Lung (tissue), 12 donors: ENCODE measurements around the gene MUC21. TPM values are rescaled to one million over a fixed set of nuclear protein-coding genes. Genes with fewer than 3 reads are reported as not detected.

Source experiments
- ATAC-seq: fragments of 200-7000 bp; cut with Tn5 transposase; one replicate; pipeline ENCODE4 v1.9.1; 2020; ENCODE audit warnings: moderate number of reproducible peaks; ENCODE audit not compliant: insufficient read depth, low FRiP score
- DNase-seq, 3 donors: peaks; one replicate each; pipeline ENCODE4 v3.0.0-alpha.2; 2013 to 2017
- H3K27ac ChIP-seq, 2 donors: one replicate each; pipeline ENCODE4 v1.5.1; 2013; ENCODE audit warnings: mild to moderate bottlenecking in 2 of 2, moderate library complexity in 2 of 2, control low read depth in 1 of 2, inconsistent platforms in 1 of 2, low read depth in 1 of 2, low read length in 1 of 2
- H3K27me3 ChIP-seq, 3 donors: one replicate each; pipeline ENCODE4 v1.5.1; 2013; ENCODE audit warnings: low read length in 2 of 3; ENCODE audit not compliant: control insufficient read depth in 3 of 3, insufficient read depth in 3 of 3
- H3K36me3 ChIP-seq, 4 donors: one replicate each; pipeline ENCODE4 v1.5.1; 2013; ENCODE audit warnings: low read length in 4 of 4, mild to moderate bottlenecking in 1 of 4, moderate library complexity in 1 of 4; ENCODE audit not compliant: control insufficient read depth in 4 of 4, insufficient read depth in 4 of 4
- H3K4me1 ChIP-seq, 5 donors: one replicate each; pipeline ENCODE4 v1.5.1; 2013; ENCODE audit warnings: low read length in 5 of 5, mild to moderate bottlenecking in 2 of 5, moderate library complexity in 1 of 5; ENCODE audit not compliant: control insufficient read depth in 5 of 5, insufficient read depth in 5 of 5
- H3K4me3 ChIP-seq: one replicate; pipeline ENCODE4 v1.5.1; 2013; ENCODE audit warnings: mild to moderate bottlenecking, control low read depth, moderate library complexity
- H3K9ac ChIP-seq, 2 donors: one replicate each; pipeline ENCODE4 v1.5.1; 2013; ENCODE audit warnings: low read length in 2 of 2, control low read depth in 1 of 2; ENCODE audit not compliant: insufficient read depth in 1 of 2
- H3K9me3 ChIP-seq, 4 donors: one replicate each; pipeline ENCODE4 v1.5.1; 2013; ENCODE audit warnings: low read length in 3 of 4, mild to moderate bottlenecking in 1 of 4, moderate library complexity in 1 of 4; ENCODE audit not compliant: control insufficient read depth in 4 of 4, insufficient read depth in 3 of 4
- CTCF ChIP-seq: IDR thresholded peaks from 2 replicates; pipeline ENCODE4 v1.5.1; 2012; ENCODE audit warnings: mild to moderate bottlenecking; ENCODE audit errors: control extremely low read depth, extremely low read depth
- WGBS, 2 donors: extraction: QIAGEN DNeasy Blood & Tissue Kit; methylation state at CpG; one replicate each; pipeline ENCODE4 v1.1.7; 2013; 5-methylcytosine and 5-hydroxymethylcytosine counted together
- polyA plus RNA-seq, 2 donors: library from polyadenylated mRNA; stranded (reverse); fragments of 200-250 nt; gene quantifications; one replicate each; pipeline ENCODE4 v1.2.1, GENCODE V29; 2013
- total RNA-seq, 2 donors: library from RNA; depleted of rRNA in 1 of 2; stranded (reverse); fragments of >200 nt in 1 of 2; gene quantifications; one replicate each; pipeline ENCODE4 v1.2.1, GENCODE V29; 2014 to 2021
- donor health status: control.
- donor health status: control.
- donor health status: Bipolar disorder and iron deficiency.
- donor health status: healthy.
- donor health status: DM: yes; HTN: yes; CAD: no.

Gene MUC21
- total and polyA plus RNA-seq, 4 donors: 0.40 to 8.6 (median 4.0) TPM

- WGBS, 2 donors: 58 to 75% methylated on average over 9 of the region's 9 CpGs
- Histone ChIP-seq H3K27ac (peak overlapping the region in 1 of 2 donors; percentile 66), H3K4me1 (peaks cover 0 to 20% (median 0%) of the 10 kb centered on the region in 5 donors), H3K36me3 (no peaks in the 10 kb centered on the region), H3K9ac (no peak overlapping the region), H3K27me3 (peaks cover 0 to 2% (median 0%) of the 10 kb centered on the region in 3 donors), H3K9me3 (no peaks in the 10 kb centered on the region), H3K4me3 (no peak overlapping the region)
- DNase-seq (peak in 1 of 3 donors; percentile 41), ATAC-seq (no peak)
- no peak for TF ChIP-seq CTCF
These were observed 21.9 kb downstream of the MUC21 start for GRCh38 chr6:31005249-31006020.

- ATAC-seq: peak; percentile 56
- no peak for TF ChIP-seq CTCF
These were observed 24.2 kb downstream of the MUC21 start for GRCh38 chr6:31007694-31008093.

GRCh38 chr6:31008165-31008564 is 24.6 kb downstream of the MUC21 start:
- TF ChIP-seq CTCF: no peak
- no peak overlapping the region for H3K27ac ChIP-seq

More at GRCh38 chr6:31007694-31008093, 24.2 kb downstream of the MUC21 start:
- WGBS, 2 donors: 44 to 72% methylated on average over 8 of the region's 8 CpGs
- no peak overlapping the region for H3K27ac ChIP-seq
- peaks cover 0 to 20% (median 0%) of the 10 kb centered on the region in 5 donors for H3K4me1 ChIP-seq
- H3K9ac ChIP-seq: no peak overlapping the region
- no peaks in the 10 kb centered on the region for H3K36me3 ChIP-seq
- DNase-seq: no peak
- H3K27me3 ChIP-seq: peaks cover 0 to 2% (median 0%) of the 10 kb centered on the region in 3 donors
- H3K4me3 ChIP-seq: no peak overlapping the region
- no peaks in the 10 kb centered on the region for H3K9me3 ChIP-seq

More at GRCh38 chr6:31008165-31008564, 24.6 kb downstream of the MUC21 start:
- Histone ChIP-seq H3K27me3 (peaks cover 0 to 2% (median 0%) of the 10 kb centered on the region in 3 donors), H3K36me3 (no peaks in the 10 kb centered on the region), H3K9ac (no peak overlapping the region), H3K4me1 (peaks cover 0 to 20% (median 0%) of the 10 kb centered on the region in 5 donors), H3K4me3 (no peak overlapping the region), H3K9me3 (no peaks in the 10 kb centered on the region)
- 63 to 72% methylated on average over 4 of the region's 4 CpGs for WGBS, 2 donors
- no peak for ATAC-seq
- DNase-seq: no peak
